NCI-H526 treated with DMSO at 0.1 percent for 48 hours (cell line): Measurements from ENCODE around the gene TMEM151B.
"Not testable (repeated sequence)": the region's sequence is repeated elsewhere in the genome, so short reads cannot be mapped to it uniquely, and the experiment has no call there.

Experiments used
- DNase-seq: peaks from one replicate; lab custom pipeline; 2025; lab: John Stamatoyannopoulos, UW

TMEM151B gene

GRCh38 chr6:44304282-44305199 is 34.3 kb downstream of the TMEM151B start:
- no peak for DNase-seq

- DNase-seq = no peak
These were observed 35.0 kb downstream of the TMEM151B start for GRCh38 chr6:44305200-44305725.

GRCh38 chr6:44306710-44307109 is 36.5 kb downstream of the TMEM151B start:
- no peak for DNase-seq

- no peak for DNase-seq
These were observed 37.0 kb downstream of the TMEM151B start for GRCh38 chr6:44307217-44307616.

- no peak for DNase-seq
These were observed 38.8 kb downstream of the TMEM151B start for GRCh38 chr6:44309092-44309491.

GRCh38 chr6:44309631-44310030 is 39.4 kb downstream of the TMEM151B start:
- no peak for DNase-seq

- DNase-seq = no peak
These were observed 40.0 kb downstream of the TMEM151B start for GRCh38 chr6:44310241-44310640.

GRCh38 chr6:44311304-44311703 is 41.1 kb downstream of the TMEM151B start:
- no peak for DNase-seq

- no peak for DNase-seq
These were observed 41.5 kb downstream of the TMEM151B start for GRCh38 chr6:44311767-44312166.

GRCh38 chr6:44312901-44313788 is 42.9 kb downstream of the TMEM151B start, which contains the start of gene AARS2:
AARS2 (minus strand) TSS chr6:44313347; CDS start chr6:44313323, 24 bp downstream.
- DNase-seq = peak; percentile 72

- not testable (repeated sequence) for DNase-seq
These were observed 44.4 kb downstream of the TMEM151B start for GRCh38 chr6:44314657-44315056.

- no peak for DNase-seq
These were observed 45.3 kb downstream of the TMEM151B start for GRCh38 chr6:44315516-44315915.

- DNase-seq = no peak
These were observed 45.7 kb downstream of the TMEM151B start for GRCh38 chr6:44315951-44316350.

GRCh38 chr6:44316481-44316880 is 46.2 kb downstream of the TMEM151B start:
- no peak for DNase-seq

- not testable (repeated sequence) for DNase-seq
These were observed 46.9 kb downstream of the TMEM151B start for GRCh38 chr6:44317136-44317631.

GRCh38 chr6:44321210-44321609 is 51.0 kb downstream of the TMEM151B start:
- no peak for DNase-seq

GRCh38 chr6:44327096-44327495 is 56.8 kb downstream of the TMEM151B start:
- no peak for DNase-seq

- no peak for DNase-seq
These were observed 57.5 kb downstream of the TMEM151B start for GRCh38 chr6:44327760-44328159.

GRCh38 chr6:44328203-44328602 is 58.0 kb downstream of the TMEM151B start:
- DNase-seq = not testable (repeated sequence)

GRCh38 chr6:44329858-44330257 is 59.6 kb downstream of the TMEM151B start:
- DNase-seq = no peak

- no peak for DNase-seq
These were observed 62.3 kb downstream of the TMEM151B start for GRCh38 chr6:44332585-44332984.

- no peak for DNase-seq
These were observed 63.1 kb downstream of the TMEM151B start for GRCh38 chr6:44333273-44333919.
